ENCODE measurements around the gene TMEM140.
"Not testable (repeated sequence)": the region's sequence is repeated elsewhere in the genome, so short reads cannot be mapped to it uniquely, and the experiment has no call there.

Gene TMEM140

DNA sequence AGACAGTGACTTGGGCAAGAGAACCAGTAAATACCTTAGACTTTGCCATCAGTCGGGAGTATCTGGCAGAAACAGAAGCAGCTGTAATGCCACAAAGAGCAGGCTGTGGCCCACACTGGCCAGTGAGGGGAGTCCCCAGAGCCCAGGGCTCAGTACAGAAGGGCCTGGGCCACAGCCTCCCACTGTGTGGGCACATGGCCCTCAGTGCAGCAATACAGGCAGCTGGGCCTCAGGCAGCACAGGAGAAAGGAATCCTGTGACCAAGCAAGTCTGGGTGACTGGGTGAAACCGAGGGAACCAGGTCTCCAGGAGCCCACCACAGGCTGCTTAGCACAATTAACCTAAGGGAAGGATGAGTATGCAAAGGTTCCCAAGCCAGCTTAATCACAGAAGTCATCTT is 49.5 kb downstream of the TMEM140 start:
- DNase-seq: no peak

GRCh38 chr7:135197906-135198655 is 50.2 kb downstream of the TMEM140 start:
- DNase-seq: no peak

GRCh38 chr7:135199439-135199838 is 51.6 kb downstream of the TMEM140 start:
- DNase-seq: no peak

DNA sequence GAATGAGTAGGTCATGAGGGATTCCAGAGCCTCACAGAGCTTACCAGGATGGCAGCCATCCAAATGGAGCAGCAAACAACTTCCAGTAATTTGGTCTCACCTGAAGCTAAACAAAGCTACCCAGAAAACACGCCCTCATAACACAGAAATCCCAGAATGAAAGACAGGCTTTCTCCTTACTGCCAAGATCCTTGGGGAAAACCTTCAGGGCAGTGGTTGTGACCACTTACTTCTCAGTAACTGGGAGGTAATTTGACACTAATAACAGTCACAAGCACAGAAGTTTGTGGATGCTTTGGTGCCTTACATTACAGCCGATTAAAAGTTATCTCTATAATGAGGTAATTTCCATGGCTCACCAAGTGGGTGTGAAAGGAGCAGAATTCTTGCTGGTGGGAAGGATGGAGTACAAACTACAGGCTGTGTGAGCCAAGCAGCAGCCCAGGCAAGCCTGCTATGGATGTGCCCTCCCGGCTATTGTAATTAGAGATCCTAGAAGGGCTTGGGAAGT is 53.0 kb downstream of the TMEM140 start:
- DNase-seq: no peak

GRCh38 chr7:135201350-135201749 is 53.5 kb downstream of the TMEM140 start:
- no peak for DNase-seq

GRCh38 chr7:135204341-135204749 is 56.5 kb downstream of the TMEM140 start:
- DNase-seq: no peak

DNA sequence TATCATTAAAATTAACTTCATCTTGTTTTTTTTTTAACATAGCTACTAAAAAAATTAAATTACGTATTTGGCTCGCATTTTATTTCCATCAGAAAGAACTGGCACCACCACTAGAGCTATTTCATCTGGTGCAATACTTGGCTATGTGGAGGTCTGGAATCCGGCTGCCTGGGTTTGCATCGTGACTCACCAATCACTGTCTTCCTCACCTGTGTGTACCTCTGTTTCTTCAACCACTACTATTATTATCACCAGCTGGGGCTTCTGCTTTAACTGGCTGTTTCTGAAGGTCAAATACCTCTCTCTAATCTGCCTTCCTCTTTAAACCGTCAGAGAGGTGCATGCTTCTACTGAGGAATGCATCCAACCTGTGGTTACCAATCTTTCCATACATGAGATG is 57.0 kb downstream of the TMEM140 start:
- no peak for DNase-seq

GRCh38 chr7:135205850-135206249 is 58.0 kb downstream of the TMEM140 start:
- DNase-seq: no peak

DNA sequence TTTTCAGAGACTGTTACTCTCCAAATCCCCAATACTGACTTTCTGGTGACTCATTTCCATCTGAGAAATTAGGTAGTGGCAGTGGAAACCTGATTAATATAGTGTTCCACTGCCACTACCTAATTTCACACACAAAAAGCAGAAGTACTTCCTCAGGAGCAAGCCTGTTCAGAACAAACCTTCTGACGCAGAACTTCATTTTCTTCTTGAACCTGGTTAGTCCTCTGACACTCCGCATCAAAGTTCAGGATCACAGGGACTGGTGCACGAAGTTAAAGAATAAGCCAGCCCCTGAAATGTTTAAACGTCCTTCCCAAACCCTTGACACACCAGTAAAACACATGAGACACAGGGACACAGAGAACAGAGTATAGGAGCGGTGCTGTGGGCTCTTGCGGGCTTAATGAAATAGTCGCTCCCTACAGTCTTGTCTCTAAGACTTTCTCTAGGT is 59.1 kb downstream of the TMEM140 start:
- no peak for DNase-seq

DNA sequence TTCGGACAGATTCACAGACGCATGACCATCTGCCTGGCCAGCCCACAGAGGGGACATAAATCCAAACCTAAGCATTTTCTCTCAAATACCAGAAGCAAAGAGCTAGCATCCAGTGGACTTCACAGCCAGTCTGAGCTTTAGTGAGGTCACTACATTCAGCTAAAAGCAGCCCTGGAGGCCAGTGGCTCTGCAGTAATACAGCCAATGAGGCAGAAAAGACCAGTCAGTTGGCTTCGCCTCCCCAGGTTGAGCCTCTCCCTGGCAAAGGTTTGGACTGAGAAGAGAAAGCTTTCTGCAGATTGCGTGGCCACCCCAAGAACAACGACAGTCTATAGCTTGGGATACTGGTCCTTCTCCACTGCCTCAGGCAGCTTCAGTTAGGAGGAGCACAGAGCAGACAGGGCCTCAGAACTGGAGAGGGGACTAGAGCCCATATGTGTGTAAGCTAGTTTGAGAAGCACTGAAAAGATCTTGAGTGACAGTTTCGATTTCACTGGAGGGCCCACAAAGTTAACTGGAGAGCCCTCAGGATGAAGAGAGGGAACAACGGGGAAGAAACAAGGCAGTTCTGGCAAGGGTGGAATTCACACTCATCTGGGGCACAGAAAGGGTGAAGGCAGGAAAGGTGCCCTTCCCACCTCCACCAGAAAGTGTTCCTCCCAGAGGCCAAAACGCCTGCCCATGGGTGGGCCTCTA is 59.7 kb downstream of the TMEM140 start:
- DNase-seq: no peak

- DNase-seq: no peak
These were observed 60.4 kb downstream of the TMEM140 start for GRCh38 chr7:135208102-135208793.

DNA sequence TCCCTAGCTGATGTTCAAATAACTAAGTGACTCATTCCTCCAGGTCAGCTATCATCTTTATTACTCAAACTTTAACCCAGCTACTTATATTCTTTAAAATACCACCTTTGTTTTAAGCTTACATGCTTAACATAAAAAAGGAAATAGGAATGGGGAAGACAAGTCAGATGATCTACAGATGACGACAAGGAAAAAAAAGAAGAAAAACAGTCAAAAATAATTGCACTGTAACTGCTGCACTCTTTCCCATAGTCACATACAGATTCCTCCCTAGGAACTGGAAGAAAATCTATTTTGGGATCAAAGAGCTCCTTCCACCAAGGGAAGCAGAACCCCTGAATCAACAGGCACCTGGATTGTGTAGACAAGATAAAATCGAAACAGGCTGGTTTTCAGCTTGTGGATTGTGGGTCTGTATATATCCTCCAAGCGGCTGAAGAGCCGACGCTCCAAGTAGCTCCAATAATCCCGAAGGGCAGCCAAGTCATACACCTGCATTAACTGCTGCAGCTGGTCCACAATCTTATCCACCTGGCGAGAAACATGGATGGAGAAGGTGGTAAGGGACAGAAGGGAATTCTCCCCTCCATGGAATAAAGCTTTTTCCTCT is 61.5 kb downstream of the TMEM140 start:
- no peak for DNase-seq

DNA sequence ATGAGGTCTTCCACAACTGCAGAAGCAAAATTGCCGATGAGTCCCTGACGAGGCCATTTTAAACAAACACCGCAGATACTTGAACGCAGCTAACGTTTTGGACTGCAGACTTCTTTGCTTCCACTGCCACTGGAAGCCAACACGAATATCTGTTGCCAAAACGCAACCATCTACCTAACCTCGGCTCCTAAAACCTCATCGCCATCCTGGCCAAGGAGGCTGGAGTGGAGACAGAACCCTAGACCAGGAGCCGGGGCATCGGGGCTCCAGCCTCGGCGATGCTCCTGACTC is 63.0 kb downstream of the TMEM140 start:
- no peak for DNase-seq

DNA sequence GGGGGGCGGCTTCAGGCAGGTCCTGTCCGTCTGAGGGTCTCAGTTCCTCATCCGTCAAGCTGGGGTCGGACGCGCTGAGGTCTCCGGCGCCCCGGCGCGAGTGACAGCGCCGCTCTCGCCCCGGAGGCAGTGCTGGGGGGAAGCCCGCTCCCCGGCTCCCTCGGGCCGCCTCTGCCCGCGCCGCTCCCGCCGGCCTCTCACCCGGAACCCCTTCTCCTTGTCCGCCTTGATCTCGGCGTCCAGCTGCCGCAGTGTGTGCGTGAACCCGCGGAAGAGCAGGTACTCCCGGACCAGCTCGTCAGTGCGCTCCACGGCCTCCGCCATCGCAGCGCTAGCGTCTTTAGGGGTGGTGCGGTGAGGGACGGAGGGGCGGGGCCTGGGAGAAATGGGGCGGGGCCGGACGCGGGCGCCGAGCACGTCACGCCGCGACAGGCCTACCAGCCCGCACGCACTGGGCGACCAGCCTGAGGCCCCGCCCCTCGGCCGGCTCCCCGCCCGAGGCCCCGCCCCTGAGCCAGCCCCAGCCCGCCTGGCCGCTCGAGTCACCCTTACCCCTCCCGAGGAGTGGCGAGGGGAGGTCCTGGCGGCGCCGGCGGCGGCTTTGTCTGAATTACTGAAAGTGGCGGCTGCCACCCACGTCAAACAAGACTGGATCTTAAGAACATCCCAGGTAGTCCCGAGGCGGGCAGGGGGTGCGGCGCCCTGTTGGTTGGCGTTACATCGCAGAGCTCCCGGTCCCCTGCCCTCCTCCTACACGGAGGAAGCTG is 63.5 kb downstream of the TMEM140 start, which contains the start of gene WDR91:
TSS of gene WDR91 (minus strand) at position 348 of the 767 bp plus-strand sequence. CDS start at position 324, 24 bp downstream.
- peak; percentile 87 for DNase-seq

GRCh38 chr7:135211946-135212685 is 64.2 kb downstream of the TMEM140 start:
- DNase-seq: not testable (repeated sequence)

GRCh38 chr7:135213831-135214230 is 66.0 kb downstream of the TMEM140 start:
- DNase-seq: no peak

DNA sequence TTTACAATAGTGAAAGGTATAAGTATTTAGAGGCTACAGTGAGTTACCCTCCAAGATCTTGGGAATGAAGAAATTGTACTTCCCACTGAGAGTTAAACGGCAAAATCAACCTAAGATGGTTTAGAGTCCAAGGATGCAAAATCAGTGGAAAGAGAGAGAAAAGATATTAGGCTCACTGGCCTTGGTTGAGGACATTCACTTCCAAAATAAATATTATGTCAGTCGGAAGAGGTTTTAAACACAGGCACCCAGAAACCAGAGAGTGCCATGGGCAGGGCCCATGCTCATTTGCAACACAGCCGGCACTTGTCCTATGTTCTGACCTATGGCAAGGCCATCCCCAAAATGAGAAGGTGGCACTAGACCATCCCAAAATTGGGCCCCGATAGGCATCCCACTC is 67.3 kb downstream of the TMEM140 start:
- DNase-seq: no peak

- DNase-seq: no peak
These were observed 67.8 kb downstream of the TMEM140 start for GRCh38 chr7:135215698-135216097.
